Measurements from ENCODE around the gene RXRA. TPM values are rescaled to one million over a fixed set of nuclear protein-coding genes. Genes with fewer than 3 reads are reported as not detected.
A peak's percentile ranks its signal among the peaks of the same experiment; 100 is the strongest.

RXRA gene
- total RNA-seq, 1 donor from 2014 or later, result 85.7 TPM

DNA sequence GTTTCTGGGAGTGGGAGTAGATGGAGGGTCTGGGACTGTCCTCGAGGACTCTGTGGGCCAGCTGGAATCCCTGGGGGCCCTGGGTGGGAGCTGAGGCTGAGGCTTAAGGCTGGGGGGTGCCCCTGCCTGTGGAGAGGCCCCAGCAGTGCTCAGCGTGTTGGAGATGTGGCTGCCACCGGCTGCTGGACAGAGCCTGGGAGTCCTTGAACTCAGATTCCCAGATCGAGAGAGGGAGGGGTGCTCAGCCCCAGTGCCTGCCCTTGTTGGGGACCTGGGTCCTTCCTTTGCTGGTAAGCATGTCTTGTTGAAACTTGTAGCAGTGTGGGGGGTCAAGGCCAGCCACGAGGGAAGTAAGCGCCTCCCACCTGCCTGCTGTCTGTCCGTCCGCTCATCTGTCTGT, 10.7 kb downstream of the RXRA start:
- ATAC-seq (no peak), DNase-seq (no peak)
- H3K4me3 ChIP-seq, result no peak overlapping the region
- no peak overlapping the region for H3K27ac ChIP-seq
- intact Hi-C loops (cut with DNase I), result no loop called here
- H3K27me3 ChIP-seq (ENCODE audit: low read depth), result no peaks in the 10 kb centered on the region
- peaks cover 97% of the 10 kb centered on the region for H3K4me1 ChIP-seq
- no peaks in the 10 kb centered on the region for H3K9me3 ChIP-seq
- TF ChIP-seq, protein P1, sequence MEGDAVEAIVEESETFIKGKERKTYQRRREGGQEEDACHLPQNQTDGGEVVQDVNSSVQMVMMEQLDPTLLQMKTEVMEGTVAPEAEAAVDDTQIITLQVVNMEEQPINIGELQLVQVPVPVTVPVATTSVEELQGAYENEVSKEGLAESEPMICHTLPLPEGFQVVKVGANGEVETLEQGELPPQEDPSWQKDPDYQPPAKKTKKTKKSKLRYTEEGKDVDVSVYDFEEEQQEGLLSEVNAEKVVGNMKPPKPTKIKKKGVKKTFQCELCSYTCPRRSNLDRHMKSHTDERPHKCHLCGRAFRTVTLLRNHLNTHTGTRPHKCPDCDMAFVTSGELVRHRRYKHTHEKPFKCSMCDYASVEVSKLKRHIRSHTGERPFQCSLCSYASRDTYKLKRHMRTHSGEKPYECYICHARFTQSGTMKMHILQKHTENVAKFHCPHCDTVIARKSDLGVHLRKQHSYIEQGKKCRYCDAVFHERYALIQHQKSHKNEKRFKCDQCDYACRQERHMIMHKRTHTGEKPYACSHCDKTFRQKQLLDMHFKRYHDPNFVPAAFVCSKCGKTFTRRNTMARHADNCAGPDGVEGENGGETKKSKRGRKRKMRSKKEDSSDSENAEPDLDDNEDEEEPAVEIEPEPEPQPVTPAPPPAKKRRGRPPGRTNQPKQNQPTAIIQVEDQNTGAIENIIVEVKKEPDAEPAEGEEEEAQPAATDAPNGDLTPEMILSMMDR (IDR thresholded peaks at IDR 0.05), result no peak
- no peaks in the 10 kb centered on the region for H3K36me3 ChIP-seq

DNA sequence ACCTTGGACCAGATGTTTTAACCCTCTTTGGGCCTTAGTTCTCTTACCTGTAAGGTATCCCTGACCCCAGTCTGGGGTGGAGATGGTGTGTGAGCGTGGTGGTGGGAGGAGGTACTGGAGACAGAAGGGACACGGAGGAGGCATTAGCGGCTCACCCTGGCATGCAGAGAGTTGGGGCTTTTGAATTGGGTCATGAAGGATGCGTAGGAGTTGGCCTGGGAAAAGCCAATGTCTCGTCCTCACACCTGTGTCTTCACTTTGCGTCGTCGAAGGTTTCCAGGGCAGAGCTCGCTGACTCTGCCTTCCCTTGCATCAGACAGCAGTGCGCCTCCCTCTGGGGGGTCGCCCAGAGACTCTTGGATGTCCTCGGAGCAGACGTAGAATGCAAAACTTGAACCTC, 11.2 kb downstream of the RXRA start:
- Histone ChIP-seq H3K36me3 (no peaks in the 10 kb centered on the region), H3K27me3 (ENCODE audit: low read depth) (no peaks in the 10 kb centered on the region), H3K27ac (no peak overlapping the region), H3K9me3 (no peaks in the 10 kb centered on the region), H3K4me1 (peaks cover 97% of the 10 kb centered on the region), H3K4me3 (no peak overlapping the region)
- DNase-seq (no peak), ATAC-seq (no peak)
- intact Hi-C loops (cut with DNase I), result no loop called here
- TF ChIP-seq, protein P1 (IDR thresholded peaks at IDR 0.05), result no peak

DNA sequence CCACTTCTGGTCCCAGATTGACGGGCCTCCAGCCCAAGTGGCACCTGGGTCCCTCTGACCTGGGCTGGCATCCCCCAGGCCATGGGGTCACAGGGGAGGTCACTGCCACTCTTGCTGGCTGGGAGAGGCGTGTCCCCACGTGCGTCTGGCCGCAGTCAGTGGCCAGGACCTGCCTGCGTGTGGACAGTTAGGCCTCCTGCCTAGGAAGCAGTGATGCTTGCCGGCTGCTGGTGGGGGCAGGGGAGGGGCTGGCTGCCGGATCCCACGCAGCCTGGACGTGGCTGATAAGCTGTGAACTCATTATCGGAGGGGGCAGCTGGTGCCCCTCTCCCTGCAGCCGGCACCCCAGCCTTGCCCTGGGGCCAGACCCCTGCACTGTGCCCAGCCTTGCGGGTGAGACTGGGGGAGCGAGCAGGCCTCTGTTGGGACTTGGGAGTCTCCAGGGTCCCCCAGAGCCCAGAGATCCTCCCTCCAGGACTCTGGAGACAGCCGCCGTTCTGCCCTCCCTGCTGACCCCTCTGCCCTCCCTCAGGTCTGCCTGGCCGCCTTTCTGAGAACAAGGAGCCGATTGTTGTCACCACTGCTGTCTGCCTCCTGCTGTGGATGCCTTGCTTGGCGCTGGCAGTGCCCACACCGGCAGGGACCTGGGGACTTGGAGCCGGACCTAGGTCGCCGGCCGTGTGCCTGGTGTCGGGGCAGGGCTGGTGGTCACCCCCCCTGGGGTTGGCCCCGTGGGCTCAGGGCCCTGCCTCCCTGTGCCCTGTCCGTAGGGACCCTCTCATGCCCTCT, 12.3 kb downstream of the RXRA start:
- intact Hi-C loops (cut with DNase I), result no loop called here

DNA sequence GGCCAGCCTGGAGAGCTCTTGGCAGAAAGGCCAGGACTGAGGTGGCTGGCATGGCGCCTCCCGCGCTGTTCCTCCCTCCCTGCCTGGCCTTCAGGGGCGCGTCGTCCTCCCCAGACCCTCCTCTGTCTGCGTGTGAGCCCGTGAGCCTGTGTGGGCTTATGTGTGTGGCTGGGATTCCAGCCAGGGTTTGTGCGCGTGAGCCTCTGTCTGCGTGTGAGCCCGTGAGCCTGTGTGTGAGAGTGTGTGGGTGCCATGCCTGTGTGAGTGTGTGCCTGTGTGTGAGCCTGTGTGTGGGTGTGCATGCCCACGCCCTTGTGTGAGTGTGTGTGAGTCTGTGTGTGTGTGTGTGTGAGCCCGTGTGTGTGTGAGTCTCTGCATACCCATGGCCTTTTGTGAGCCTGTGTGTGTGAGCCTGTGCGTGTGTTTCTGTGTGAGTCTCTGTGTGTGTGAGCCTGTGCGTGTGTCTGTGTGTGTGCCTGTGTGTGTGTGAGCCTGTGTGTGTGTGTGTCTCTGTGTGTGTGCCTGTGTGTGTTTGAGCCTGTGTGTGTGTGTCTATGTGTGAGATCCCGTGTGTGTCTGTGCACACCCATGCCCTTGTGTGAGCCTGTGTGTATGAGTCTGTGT, 13.0 kb downstream of the RXRA start:
- no peaks in the 10 kb centered on the region for H3K36me3 ChIP-seq
- H3K4me1 ChIP-seq, result peaks cover 97% of the 10 kb centered on the region
- H3K9me3 ChIP-seq, result no peaks in the 10 kb centered on the region
- ATAC-seq (peak in 1 of 2 donors; percentile 4), DNase-seq (peak; percentile 56)
- TF ChIP-seq, protein P1 (IDR thresholded peaks at IDR 0.05), result no peak
- H3K27me3 ChIP-seq (ENCODE audit: low read depth), result no peaks in the 10 kb centered on the region
- peak overlapping the region; percentile 11 for H3K4me3 ChIP-seq
- intact Hi-C loops (cut with DNase I), result no loop called here
- H3K27ac ChIP-seq, result peak overlapping the region; percentile 31

More for the DNA sequence above, 12.3 kb downstream of the RXRA start:
- TF ChIP-seq, protein P1 (IDR thresholded peaks at IDR 0.05), result no peak
- Histone ChIP-seq H3K27me3 (ENCODE audit: low read depth) (no peaks in the 10 kb centered on the region), H3K27ac (peak overlapping the region; percentile 31), H3K36me3 (no peaks in the 10 kb centered on the region), H3K4me3 (peak overlapping the region; percentile 11), H3K9me3 (no peaks in the 10 kb centered on the region), H3K4me1 (peaks cover 97% of the 10 kb centered on the region)
- ATAC-seq (peak in 1 of 2 donors; percentile 11), DNase-seq (no peak)

DNA sequence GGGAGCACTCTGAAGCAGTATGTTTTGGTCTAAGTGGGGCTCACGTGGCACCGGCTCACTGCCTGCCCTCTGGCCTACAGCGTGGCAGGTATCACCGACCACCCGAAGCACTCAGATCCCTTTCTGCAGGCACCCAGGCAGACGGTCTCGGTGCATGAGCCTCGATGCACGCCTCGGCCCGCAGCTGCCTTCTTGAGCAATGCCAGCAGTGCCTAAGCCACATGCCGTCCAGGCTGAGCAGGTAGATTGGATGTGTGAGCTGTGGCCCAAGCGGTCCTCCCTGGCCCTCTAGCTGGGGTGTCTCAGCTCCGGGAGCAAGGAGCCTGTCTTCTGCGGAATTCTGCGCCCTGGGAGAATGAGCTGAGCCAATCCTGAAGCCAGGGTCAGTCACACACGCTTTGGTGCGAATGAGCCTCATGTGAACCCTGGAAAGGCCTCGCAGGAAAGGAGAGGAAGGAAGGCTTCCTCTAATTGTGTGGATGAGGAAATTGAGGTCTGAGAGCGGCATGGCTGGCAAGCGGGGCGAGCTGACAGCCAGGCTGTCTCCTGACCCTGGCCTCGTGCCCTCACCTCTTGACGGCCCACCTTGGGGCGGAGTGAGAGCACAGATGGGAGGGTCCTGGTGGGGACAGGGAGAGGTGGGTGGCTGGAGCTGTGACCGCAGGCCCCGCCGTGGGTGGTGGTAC, 14.4 kb downstream of the RXRA start:
- ATAC-seq (peak; percentile 34 to 47), DNase-seq (peak; percentile 74)
- TF ChIP-seq, protein P1 (IDR thresholded peaks at IDR 0.05), result no peak
- Histone ChIP-seq H3K4me3 (no peak overlapping the region), H3K27ac (peak overlapping the region; percentile 77), H3K27me3 (ENCODE audit: low read depth) (no peaks in the 10 kb centered on the region), H3K36me3 (no peaks in the 10 kb centered on the region), H3K4me1 (peaks cover 100% of the 10 kb centered on the region), H3K9me3 (no peaks in the 10 kb centered on the region)
- intact Hi-C loops (cut with DNase I), result no loop called here

Data from lower lobe of right lung (tissue), 2 donors.